Keratinocyte (primary cell): ENCODE measurements around the gene TDRD10.

Source experiments
- EZH2 ChIP-seq: IDR thresholded peaks from one replicate; pipeline ENCODE4 v1.6.1; 2012; ENCODE audit warnings: inconsistent platforms, mild to moderate bottlenecking, low read length, moderate library complexity
- TF ChIP-seq, protein P1 (sequence below), 3 experiments: IDR thresholded peaks in 1 of 3; conservative IDR thresholded peaks in 1 of 3; optimal IDR thresholded peaks in 1 of 3; 2 replicates in 2 of 3; 3 replicates in 1 of 3; pipeline versions ENCODE3 to v1.5.1; 2011; ENCODE audit warnings: low read length in 3 of 3, mild to moderate bottlenecking in 3 of 3, moderate library complexity in 2 of 3, control low read depth in 1 of 3, inconsistent platforms in 1 of 3; ENCODE audit not compliant: insufficient read depth in 2 of 3; ENCODE audit errors: extremely low read depth in 1 of 3

DNA sequence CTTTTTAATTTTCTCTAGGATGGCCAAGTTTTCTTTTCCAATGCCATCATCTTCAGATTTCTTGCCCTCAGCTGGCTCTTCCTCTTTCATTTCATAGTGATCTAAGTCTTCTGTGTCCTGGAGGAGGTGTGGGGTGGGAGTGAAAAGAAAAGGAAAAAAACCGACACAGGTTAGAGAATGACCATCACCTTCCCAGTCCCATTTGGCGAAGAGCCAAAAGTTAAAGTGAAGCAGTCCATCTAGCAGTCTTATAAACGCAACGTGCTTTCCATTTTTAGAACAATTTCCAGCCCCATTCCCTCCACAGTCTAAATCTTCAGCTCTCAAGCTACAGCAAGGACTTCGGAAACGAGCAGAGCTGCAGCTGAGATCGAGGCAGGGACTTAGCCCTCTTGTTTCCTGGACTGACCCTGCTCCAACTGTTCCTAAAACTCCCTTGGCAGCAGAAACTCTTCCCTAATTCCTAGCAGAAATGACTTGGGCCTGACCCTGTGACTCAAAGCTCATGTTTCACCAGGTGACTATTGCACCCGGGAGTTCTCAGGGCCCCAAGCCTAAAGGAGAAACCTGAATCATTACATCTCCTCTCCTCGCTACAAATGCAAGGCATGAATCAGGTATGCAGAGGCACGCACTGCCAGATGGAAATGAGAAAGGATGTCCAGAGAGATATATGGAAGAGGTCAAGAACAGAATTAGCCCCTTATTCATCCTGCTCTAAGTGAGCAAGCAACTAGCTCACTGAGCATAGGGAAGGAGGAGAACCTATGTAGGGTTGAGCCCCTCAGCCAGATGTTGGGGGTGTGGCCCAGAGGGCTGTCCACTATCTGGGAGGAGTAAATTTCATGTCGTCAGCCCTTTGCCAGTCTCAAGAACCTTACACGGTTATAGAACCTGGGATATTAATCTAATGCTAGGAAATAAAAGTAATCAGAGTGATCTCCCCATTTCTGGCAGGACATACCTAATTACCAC is 51.3 kb downstream of the TDRD10 start:
- no peak for TF ChIP-seq EZH2
- TF ChIP-seq, protein P1, sequence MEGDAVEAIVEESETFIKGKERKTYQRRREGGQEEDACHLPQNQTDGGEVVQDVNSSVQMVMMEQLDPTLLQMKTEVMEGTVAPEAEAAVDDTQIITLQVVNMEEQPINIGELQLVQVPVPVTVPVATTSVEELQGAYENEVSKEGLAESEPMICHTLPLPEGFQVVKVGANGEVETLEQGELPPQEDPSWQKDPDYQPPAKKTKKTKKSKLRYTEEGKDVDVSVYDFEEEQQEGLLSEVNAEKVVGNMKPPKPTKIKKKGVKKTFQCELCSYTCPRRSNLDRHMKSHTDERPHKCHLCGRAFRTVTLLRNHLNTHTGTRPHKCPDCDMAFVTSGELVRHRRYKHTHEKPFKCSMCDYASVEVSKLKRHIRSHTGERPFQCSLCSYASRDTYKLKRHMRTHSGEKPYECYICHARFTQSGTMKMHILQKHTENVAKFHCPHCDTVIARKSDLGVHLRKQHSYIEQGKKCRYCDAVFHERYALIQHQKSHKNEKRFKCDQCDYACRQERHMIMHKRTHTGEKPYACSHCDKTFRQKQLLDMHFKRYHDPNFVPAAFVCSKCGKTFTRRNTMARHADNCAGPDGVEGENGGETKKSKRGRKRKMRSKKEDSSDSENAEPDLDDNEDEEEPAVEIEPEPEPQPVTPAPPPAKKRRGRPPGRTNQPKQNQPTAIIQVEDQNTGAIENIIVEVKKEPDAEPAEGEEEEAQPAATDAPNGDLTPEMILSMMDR (optimal IDR thresholded peaks at IDR 0.05 in 1 of 3, IDR thresholded peaks at IDR 0.05 in 1 of 3, conservative IDR thresholded peaks at IDR 0.05 in 1 of 3; ENCODE audit: extremely low read depth in 1 of 3, insufficient read depth in 2 of 3, low read length in 3 of 3) = no peak
